Measurements from ENCODE around the gene WDR18. TPM values are rescaled to one million over a fixed set of nuclear protein-coding genes. Genes with fewer than 3 reads are reported as not detected.

WDR18 gene
- total RNA-seq, 1 experiment from 2014 or later, result 124 TPM

DNA sequence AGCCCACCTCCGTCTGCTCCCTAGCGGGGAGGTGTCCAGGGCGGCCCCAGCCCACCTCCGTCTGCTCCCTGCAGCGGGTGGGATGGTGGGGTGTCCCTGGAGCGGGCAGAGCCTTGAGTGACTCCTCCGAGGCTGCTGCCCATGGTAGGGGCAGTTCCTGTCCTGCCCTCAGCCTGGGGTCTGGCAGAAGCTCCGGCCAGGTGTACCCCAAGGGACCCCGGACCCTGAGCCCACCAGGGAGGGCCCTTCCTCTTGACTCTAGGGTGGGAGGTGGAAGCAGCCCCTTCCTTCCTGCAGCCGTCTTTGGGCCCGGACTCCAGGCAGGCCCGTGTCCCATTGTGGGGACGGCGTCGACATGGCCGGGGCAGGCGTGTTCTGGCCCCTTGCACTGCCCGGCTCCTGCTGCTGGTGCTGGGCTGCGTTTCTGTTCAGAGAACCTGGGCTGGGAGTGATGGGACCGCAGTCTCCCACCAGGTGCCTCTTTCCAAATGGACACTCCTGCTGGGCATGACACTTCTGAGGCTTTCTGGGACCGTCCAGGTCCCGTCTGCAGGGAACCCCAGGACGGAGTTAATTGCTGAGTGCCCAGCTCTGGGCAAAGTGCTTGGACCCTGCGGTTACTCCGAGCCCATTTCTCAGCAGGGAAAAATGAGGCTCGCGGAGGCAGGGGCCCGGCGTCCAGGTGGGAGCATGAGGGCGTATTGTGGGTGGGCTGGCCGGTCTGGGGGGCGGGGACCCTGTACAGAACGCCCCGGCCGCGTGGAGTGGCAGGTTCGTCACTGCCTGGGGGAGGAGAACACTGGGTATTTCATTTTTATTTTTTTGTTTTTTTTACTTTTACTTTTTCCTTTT is 38.5 kb upstream of the WDR18 start:
- no peaks in the 10 kb centered on the region; a peak in 1 of 4 replicates for H3K36me3 ChIP-seq (ENCODE audit: control insufficient read depth in 1 of 2, insufficient read depth in 2 of 2, low read length in 2 of 2)
- ChIA-PET POLR2A (no interaction called here), CTCF (no interaction called here), RAD21 (ENCODE audit: low non-redundant PET in 1 of 2, low total read pairs in 2 of 2, uncharacterized antibody in 2 of 2, unreplicated experiment in 2 of 2) (no interaction called here)
- ATAC-seq (no peak), DNase-seq (ENCODE audit: low read depth, low spot score) (no peak)
- no peaks in the 10 kb centered on the region for H4K20me1 ChIP-seq (ENCODE audit: insufficient read depth)
- no peak overlapping the region for H3K4me2 ChIP-seq (ENCODE audit: low read length)
- TF ChIP-seq, protein P1, sequence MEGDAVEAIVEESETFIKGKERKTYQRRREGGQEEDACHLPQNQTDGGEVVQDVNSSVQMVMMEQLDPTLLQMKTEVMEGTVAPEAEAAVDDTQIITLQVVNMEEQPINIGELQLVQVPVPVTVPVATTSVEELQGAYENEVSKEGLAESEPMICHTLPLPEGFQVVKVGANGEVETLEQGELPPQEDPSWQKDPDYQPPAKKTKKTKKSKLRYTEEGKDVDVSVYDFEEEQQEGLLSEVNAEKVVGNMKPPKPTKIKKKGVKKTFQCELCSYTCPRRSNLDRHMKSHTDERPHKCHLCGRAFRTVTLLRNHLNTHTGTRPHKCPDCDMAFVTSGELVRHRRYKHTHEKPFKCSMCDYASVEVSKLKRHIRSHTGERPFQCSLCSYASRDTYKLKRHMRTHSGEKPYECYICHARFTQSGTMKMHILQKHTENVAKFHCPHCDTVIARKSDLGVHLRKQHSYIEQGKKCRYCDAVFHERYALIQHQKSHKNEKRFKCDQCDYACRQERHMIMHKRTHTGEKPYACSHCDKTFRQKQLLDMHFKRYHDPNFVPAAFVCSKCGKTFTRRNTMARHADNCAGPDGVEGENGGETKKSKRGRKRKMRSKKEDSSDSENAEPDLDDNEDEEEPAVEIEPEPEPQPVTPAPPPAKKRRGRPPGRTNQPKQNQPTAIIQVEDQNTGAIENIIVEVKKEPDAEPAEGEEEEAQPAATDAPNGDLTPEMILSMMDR (IDR thresholded peaks at IDR 0.05 in 2 of 3, conservative IDR thresholded peaks at IDR 0.05 in 1 of 3; ENCODE audit: borderline replicate concordance in 1 of 3, insufficient read depth in 1 of 3, low read depth in 2 of 3, low read length in 2 of 3), result no peak
- TF ChIP-seq EZH2phosphoT487 (IDR thresholded peaks at IDR 0.05; ENCODE audit: borderline replicate concordance) (no peak), EGR1 (IDR thresholded peaks at IDR 0.05; ENCODE audit: low read depth) (no peak), EZH2 (IDR thresholded peaks at IDR 0.05) (no peak), ZFX (IDR thresholded peaks at IDR 0.05) (no peak), JUND (IDR thresholded peaks at IDR 0.05) (no peak), ATF3 (IDR thresholded peaks at IDR 0.05) (no peak), FOSL1 (IDR thresholded peaks at IDR 0.05; ENCODE audit: low read depth) (no peak), CBX3 (IDR thresholded peaks at IDR 0.05; ENCODE audit: low read depth) (no peak), POLR2A (IDR thresholded peaks at IDR 0.05; ENCODE audit: borderline replicate concordance, extremely low read depth, insufficient read depth, insufficient read length) (no peak), SRF (IDR thresholded peaks at IDR 0.05; ENCODE audit: low read depth) (no peak), MAX (IDR thresholded peaks at IDR 0.05) (no peak), RAD21 (IDR thresholded peaks at IDR 0.05; ENCODE audit: low read depth) (no peak), ZNF274 (IDR thresholded peaks at IDR 0.05; ENCODE audit: low read depth, low read length) (no peak)
- TF ChIP-seq, protein P2, sequence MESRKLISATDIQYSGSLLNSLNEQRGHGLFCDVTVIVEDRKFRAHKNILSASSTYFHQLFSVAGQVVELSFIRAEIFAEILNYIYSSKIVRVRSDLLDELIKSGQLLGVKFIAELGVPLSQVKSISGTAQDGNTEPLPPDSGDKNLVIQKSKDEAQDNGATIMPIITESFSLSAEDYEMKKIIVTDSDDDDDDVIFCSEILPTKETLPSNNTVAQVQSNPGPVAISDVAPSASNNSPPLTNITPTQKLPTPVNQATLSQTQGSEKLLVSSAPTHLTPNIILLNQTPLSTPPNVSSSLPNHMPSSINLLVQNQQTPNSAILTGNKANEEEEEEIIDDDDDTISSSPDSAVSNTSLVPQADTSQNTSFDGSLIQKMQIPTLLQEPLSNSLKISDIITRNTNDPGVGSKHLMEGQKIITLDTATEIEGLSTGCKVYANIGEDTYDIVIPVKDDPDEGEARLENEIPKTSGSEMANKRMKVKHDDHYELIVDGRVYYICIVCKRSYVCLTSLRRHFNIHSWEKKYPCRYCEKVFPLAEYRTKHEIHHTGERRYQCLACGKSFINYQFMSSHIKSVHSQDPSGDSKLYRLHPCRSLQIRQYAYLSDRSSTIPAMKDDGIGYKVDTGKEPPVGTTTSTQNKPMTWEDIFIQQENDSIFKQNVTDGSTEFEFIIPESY (IDR thresholded peaks at IDR 0.05; ENCODE audit: extremely low read depth, insufficient replicate concordance, low read length), result no peak
- no peak overlapping the region for H3K9ac ChIP-seq (ENCODE audit: low read length)
- peaks cover 23 to 39% of the 10 kb centered on the region in 2 experiments for H3K4me1 ChIP-seq (ENCODE audit: control insufficient read depth in 1 of 2, insufficient read depth in 2 of 2, low read length in 2 of 2)
- no peaks in the 10 kb centered on the region for H3K9me3 ChIP-seq (ENCODE audit: control insufficient read depth in 1 of 2, insufficient read depth in 1 of 2, low read depth in 1 of 2, low read length in 2 of 2)
- peaks cover 8% of the 10 kb centered on the region; the same call in 1 of the 2 replicates for H3K79me2 ChIP-seq (ENCODE audit: insufficient read depth, low read length)
- no peak overlapping the region for H3K4me3 ChIP-seq (replicated peaks in 1 of 2; ENCODE audit: low read depth in 1 of 2, low read length in 2 of 2)
- intact Hi-C loops (cut with micrococcal nuclease), result no loop called here
- H3K27me3 ChIP-seq (ENCODE audit: insufficient read depth, low read length), result no peaks in the 10 kb centered on the region
- H3K27ac ChIP-seq (ENCODE audit: low read depth, low read length), result no peak overlapping the region
- no peak overlapping the region for H2AFZ ChIP-seq (ENCODE audit: low read depth, low read length, poor library complexity, severe bottlenecking)
- no peaks in the 10 kb centered on the region for H3K9me2 ChIP-seq (ENCODE audit: insufficient read depth)
- BruUV-seq (replicated peaks), result no TSS peak

Measured in HCT116 (cell line).